A673 (cell line): ENCODE measurements around the gene DNMT3A.

ENCODE experiments used
- EZH2 ChIP-seq: fragments of 200-600 bp; sonication (generic); IDR thresholded peaks from 2 replicates; pipeline ENCODE4 v1.6.1; 2017; ENCODE audit warnings: borderline replicate concordance, low read depth, mild to moderate bottlenecking, mixed read lengths, antibody characterized with exemption, low read length; ENCODE audit not compliant: poor library complexity, severe bottlenecking
- TF ChIP-seq, protein P1 (sequence below): fragments of 300-800, 200-600 bp; sonication (generic); conservative IDR thresholded peaks from 2 replicates; pipeline ENCODE4 v1.5.1; 2017; ENCODE audit warnings: low read depth, mild to moderate bottlenecking, antibody characterized with exemption, low read length, moderate library complexity, mixed read lengths

DNA sequence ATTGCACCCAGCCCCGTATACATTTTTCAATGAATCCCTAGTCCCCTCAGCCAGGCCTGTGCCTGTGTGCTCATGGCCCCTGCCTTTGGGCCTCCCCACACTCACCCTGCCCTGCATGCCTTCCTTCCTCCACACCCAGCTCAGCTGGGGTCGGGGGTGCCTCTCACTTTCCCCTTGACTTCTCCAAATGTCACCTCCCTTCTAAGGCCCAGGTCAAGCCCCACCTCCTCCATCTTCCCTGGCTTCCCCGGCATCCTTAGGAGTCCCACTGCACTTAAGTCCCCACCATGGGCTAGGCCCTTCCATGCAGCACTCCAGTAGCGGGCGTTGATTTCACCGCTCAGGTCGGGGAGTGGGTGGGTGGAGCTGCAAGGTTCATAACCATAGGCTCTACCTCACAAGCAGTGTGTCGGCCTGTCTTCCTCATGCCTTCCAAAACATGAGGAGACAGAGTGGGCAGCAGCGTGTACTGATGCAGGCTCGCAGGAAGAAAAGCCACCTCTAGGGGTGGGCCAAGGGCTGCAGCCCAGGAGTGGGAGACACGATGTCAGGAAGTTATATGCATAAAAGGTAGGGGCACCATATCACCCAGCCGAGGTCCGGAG, 47.7 kb downstream of the DNMT3A start:
- TF ChIP-seq, protein P1, sequence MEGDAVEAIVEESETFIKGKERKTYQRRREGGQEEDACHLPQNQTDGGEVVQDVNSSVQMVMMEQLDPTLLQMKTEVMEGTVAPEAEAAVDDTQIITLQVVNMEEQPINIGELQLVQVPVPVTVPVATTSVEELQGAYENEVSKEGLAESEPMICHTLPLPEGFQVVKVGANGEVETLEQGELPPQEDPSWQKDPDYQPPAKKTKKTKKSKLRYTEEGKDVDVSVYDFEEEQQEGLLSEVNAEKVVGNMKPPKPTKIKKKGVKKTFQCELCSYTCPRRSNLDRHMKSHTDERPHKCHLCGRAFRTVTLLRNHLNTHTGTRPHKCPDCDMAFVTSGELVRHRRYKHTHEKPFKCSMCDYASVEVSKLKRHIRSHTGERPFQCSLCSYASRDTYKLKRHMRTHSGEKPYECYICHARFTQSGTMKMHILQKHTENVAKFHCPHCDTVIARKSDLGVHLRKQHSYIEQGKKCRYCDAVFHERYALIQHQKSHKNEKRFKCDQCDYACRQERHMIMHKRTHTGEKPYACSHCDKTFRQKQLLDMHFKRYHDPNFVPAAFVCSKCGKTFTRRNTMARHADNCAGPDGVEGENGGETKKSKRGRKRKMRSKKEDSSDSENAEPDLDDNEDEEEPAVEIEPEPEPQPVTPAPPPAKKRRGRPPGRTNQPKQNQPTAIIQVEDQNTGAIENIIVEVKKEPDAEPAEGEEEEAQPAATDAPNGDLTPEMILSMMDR: no peak
- no peak for TF ChIP-seq EZH2
